Breast epithelium (tissue), 3 donors: ENCODE data around the gene DAPK1.

Experiments
- POLR2A ChIP-seq: fragments of 450-650 bp; IDR thresholded peaks from one replicate; pipeline ENCODE4 v1.6.1; 2016; ENCODE audit warnings: antibody characterized with exemption, mild to moderate bottlenecking, moderate library complexity
- POLR2AphosphoS5 ChIP-seq, 3 donors: sonication (generic); formaldehyde crosslinking; IDR thresholded peaks; one replicate each; pipeline ENCODE4 v1.6.1; 2017; ENCODE audit warnings: antibody characterized with exemption in 3 of 3
- TF ChIP-seq, protein P1 (sequence below), 3 donors: fragments of 450-650 bp; IDR thresholded peaks; one replicate each; pipeline ENCODE4 v1.5.1; 2016 to 2017; ENCODE audit warnings: antibody characterized with exemption in 3 of 3, mild to moderate bottlenecking in 3 of 3, moderate library complexity in 3 of 3

GRCh38 chr9:87490225-87490624 is 7.4 kb upstream of the DAPK1 start:
- TF ChIP-seq POLR2A (no peak), POLR2AphosphoS5 (IDR thresholded peaks at IDR 0.05) (no peak)
- TF ChIP-seq, protein P1, sequence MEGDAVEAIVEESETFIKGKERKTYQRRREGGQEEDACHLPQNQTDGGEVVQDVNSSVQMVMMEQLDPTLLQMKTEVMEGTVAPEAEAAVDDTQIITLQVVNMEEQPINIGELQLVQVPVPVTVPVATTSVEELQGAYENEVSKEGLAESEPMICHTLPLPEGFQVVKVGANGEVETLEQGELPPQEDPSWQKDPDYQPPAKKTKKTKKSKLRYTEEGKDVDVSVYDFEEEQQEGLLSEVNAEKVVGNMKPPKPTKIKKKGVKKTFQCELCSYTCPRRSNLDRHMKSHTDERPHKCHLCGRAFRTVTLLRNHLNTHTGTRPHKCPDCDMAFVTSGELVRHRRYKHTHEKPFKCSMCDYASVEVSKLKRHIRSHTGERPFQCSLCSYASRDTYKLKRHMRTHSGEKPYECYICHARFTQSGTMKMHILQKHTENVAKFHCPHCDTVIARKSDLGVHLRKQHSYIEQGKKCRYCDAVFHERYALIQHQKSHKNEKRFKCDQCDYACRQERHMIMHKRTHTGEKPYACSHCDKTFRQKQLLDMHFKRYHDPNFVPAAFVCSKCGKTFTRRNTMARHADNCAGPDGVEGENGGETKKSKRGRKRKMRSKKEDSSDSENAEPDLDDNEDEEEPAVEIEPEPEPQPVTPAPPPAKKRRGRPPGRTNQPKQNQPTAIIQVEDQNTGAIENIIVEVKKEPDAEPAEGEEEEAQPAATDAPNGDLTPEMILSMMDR (IDR thresholded peaks at IDR 0.05), result no peak
